ENCODE data around the gene ADORA3. TPM values are rescaled to one million over a fixed set of nuclear protein-coding genes. Genes with fewer than 3 reads are reported as not detected.

ADORA3 gene
- total RNA-seq, 4 donors from 2014 or later, result 2.3 to 7.7 (median 3.4) TPM

DNA sequence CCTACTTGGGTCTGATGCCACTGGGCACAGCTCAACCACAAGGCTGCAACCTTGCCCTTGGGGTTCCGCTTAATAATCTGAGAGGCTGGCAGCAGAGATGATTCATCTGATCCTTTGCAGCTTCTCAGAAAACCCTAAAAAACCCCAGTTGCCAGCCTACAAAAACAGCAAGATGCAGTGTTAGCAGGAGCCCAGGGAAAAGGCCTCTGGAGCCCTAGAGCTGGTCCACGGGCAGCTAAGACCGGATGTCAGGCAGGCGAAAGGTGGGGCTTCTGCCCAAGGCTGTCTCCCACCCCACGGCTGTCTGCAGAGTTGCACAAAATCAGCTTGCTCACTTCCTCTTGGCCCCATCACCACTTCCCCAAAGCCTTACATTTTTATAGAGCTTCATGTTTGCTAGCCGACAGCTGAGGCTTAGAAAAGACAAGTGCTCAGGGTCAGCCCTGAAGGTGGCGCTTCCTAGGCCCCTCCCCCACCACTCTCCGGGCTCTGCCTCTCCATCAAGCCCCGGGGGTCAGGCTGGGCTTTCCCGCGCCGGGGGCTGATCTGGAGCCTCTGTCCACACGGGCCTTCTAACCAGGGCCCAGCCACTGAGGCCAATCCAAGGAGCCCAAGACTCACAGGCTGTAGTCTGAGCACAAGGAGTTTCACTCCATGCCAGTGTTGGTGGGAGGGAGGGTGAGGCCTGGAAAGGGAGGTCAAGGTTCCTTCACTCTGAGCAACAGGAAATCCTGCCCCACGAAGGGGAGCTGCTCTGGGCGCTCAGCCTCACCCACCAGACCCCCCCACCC, 4.2 kb upstream of the ADORA3 start:
- no peaks in the 10 kb centered on the region for H3K9me3 ChIP-seq
- intact Hi-C loops (cut with DNase I), result loop anchor here (2.0 to 5.0 kb wide), 2 partner anchors 149 to 245 kb away; no protein-coding TSS in a partner anchor
- H3K4me3 ChIP-seq (replicated peaks in 1 of 3), result no peak overlapping the region
- peak overlapping the region; percentile 88 to 97 (median 95) for H3K27ac ChIP-seq
- H3K27me3 ChIP-seq, result no peaks in the 10 kb centered on the region
- WGBS, 2 donors, result 21 to 64% methylated on average over 4 to 15 of the region's 15 CpGs
- no peaks in the 10 kb centered on the region for H3K36me3 ChIP-seq
- H3K4me1 ChIP-seq, result peaks cover 14 to 29% of the 10 kb centered on the region in 2 donors
- peak; percentile 63 to 70 for DNase-seq
- TF ChIP-seq, protein P1, sequence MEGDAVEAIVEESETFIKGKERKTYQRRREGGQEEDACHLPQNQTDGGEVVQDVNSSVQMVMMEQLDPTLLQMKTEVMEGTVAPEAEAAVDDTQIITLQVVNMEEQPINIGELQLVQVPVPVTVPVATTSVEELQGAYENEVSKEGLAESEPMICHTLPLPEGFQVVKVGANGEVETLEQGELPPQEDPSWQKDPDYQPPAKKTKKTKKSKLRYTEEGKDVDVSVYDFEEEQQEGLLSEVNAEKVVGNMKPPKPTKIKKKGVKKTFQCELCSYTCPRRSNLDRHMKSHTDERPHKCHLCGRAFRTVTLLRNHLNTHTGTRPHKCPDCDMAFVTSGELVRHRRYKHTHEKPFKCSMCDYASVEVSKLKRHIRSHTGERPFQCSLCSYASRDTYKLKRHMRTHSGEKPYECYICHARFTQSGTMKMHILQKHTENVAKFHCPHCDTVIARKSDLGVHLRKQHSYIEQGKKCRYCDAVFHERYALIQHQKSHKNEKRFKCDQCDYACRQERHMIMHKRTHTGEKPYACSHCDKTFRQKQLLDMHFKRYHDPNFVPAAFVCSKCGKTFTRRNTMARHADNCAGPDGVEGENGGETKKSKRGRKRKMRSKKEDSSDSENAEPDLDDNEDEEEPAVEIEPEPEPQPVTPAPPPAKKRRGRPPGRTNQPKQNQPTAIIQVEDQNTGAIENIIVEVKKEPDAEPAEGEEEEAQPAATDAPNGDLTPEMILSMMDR (IDR thresholded peaks at IDR 0.05), result no peak
- TF ChIP-seq POLR2A (IDR thresholded peaks at IDR 0.05), result no peak

DNA sequence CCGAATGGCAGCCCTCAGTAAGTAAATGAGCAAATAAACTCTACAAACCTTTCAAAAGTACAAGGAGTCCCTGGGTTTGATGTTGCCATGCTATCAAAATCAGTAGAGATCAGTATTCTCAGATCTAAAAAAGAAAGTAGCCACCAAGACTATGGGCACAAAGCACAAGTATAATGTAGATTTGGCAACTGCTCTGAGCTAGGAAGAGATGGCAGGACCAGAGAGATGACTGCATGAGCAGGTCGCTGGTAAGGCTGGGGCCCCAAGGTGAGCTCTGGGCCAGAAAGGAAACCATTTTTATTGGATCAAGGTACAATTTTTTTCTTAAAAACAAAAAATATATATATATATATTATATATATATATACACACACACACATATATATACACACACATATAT, 3.1 kb upstream of the ADORA3 start:
- Histone ChIP-seq H3K27me3 (no peaks in the 10 kb centered on the region), H3K4me3 (replicated peaks in 1 of 3) (no peak overlapping the region), H3K9me3 (no peaks in the 10 kb centered on the region), H3K27ac (no peak overlapping the region), H3K36me3 (no peaks in the 10 kb centered on the region), H3K4me1 (peaks cover 14 to 22% of the 10 kb centered on the region in 2 donors)
- DNase-seq, result no peak
- 43 to 50% methylated on average over 2 of the region's 2 CpGs for WGBS, 2 donors
- intact Hi-C loops (cut with DNase I), result loop anchor here (5.0 kb wide), 1 partner anchor 246 kb away; no protein-coding TSS in a partner anchor
- no peak for TF ChIP-seq POLR2A (IDR thresholded peaks at IDR 0.05)
- TF ChIP-seq, protein P1 (IDR thresholded peaks at IDR 0.05), result no peak

GRCh38 chr1:111505641-111506119, 2.2 kb upstream of the ADORA3 start:
- H3K27ac ChIP-seq, result no peak overlapping the region
- peaks cover 14 to 22% of the 10 kb centered on the region in 2 donors for H3K4me1 ChIP-seq

GRCh38 chr1:111504097-111504496, 664 bp upstream of the ADORA3 start:
- no peak for TF ChIP-seq POLR2A (IDR thresholded peaks at IDR 0.05)
- TF ChIP-seq, protein P1 (IDR thresholded peaks at IDR 0.05), result no peak
- intact Hi-C loops (cut with DNase I), result no loop called here
- 63 to 72% methylated on average over 5 to 6 of the region's 6 CpGs for WGBS, 2 donors
- Histone ChIP-seq H3K9me3 (no peaks in the 10 kb centered on the region), H3K36me3 (no peaks in the 10 kb centered on the region), H3K4me3 (replicated peaks in 1 of 3) (no peak overlapping the region), H3K27ac (no peak overlapping the region), H3K4me1 (peaks cover 14 to 19% of the 10 kb centered on the region in 2 donors), H3K27me3 (no peaks in the 10 kb centered on the region)
- no peak for DNase-seq

More at GRCh38 chr1:111505641-111506119, 2.2 kb upstream of the ADORA3 start:
- no peaks in the 10 kb centered on the region for H3K9me3 ChIP-seq
- no peaks in the 10 kb centered on the region for H3K36me3 ChIP-seq
- H3K4me3 ChIP-seq (replicated peaks in 1 of 3), result no peak overlapping the region
- intact Hi-C loops (cut with DNase I), result loop anchor here (5.0 kb wide), 1 partner anchor 247 kb away; no protein-coding TSS in a partner anchor
- no peak for DNase-seq
- no peaks in the 10 kb centered on the region for H3K27me3 ChIP-seq
- WGBS, 2 donors, result 85 to 89% methylated on average over 5 to 6 of the region's 6 CpGs
- TF ChIP-seq, protein P1 (IDR thresholded peaks at IDR 0.05), result no peak
- no peak for TF ChIP-seq POLR2A (IDR thresholded peaks at IDR 0.05)

- no peaks in the 10 kb centered on the region for H3K9me3 ChIP-seq
- intact Hi-C loops (cut with DNase I), result no loop called here
- no peak overlapping the region for H3K27ac ChIP-seq
- H3K36me3 ChIP-seq, result no peaks in the 10 kb centered on the region
- 76% methylated on average over 7 of the region's 7 CpGs for WGBS, 2 donors
- H3K4me3 ChIP-seq (replicated peaks in 1 of 3), result no peak overlapping the region
- no peak for DNase-seq
- H3K27me3 ChIP-seq, result no peaks in the 10 kb centered on the region
- TF ChIP-seq POLR2A (IDR thresholded peaks at IDR 0.05), result no peak
- TF ChIP-seq, protein P1 (IDR thresholded peaks at IDR 0.05), result no peak
- H3K4me1 ChIP-seq, result no peaks in the 10 kb centered on the region
These were observed 1.8 kb downstream of the ADORA3 start for GRCh38 chr1:111501645-111502044.

All from thyroid gland (tissue), 4 donors.